HCT116 (cell line): ENCODE measurements around the gene FAIM2. TPM values are rescaled to one million over a fixed set of nuclear protein-coding genes. Genes with fewer than 3 reads are reported as not detected.

Experiments used
- ATAC-seq: fragments of 200-7000 bp; cut with Tn5 transposase; 2 replicates; pipeline ENCODE4 v1.9.1; 2020; ENCODE audit warnings: mild to moderate bottlenecking, moderate library complexity
- BruUV-seq: library from RNA; stranded (reverse); fragments of 400-500 nt; replicated peaks from 2 replicates; lab custom pipeline; 2021; lab: Mats Ljungman, UMichigan
- CTCF ChIA-PET: fragments of 300-600 bp; sonication (Branson Sonifier 250); formaldehyde crosslinking; loops from one replicate; lab custom pipeline; 2021; ENCODE audit warnings: antibody characterized with exemption; lab: Charles Lee
- POLR2A ChIA-PET: fragments of 300-600, 350-600 bp; sonication (Branson Sonifier 250); formaldehyde crosslinking; loops from one replicate; lab custom pipeline; 2021; ENCODE audit warnings: antibody characterized with exemption; lab: Charles Lee
- RAD21 ChIA-PET, 2 experiments: fragments of 300-600 bp; sonication (Branson Sonifier 250); formaldehyde crosslinking; loops; one replicate each; lab custom pipeline; 2023; ENCODE audit warnings: low total read pairs in 2 of 2; ENCODE audit not compliant: uncharacterized antibody in 2 of 2, unreplicated experiment in 2 of 2, low non-redundant PET in 1 of 2; lab: Charles Lee
- DNase-seq: peaks from one replicate; pipeline ENCODE4 v3.0.0-alpha.2; 2010; ENCODE audit warnings: low read depth, low spot score
- H2AFZ ChIP-seq: fragments of 200-600 bp; shearing (Covaris generic), sonication (generic); 2 replicates; pipeline ENCODE4 v1.6.1; 2017; ENCODE audit warnings: low read depth, mixed run types, mixed read lengths, antibody characterized with exemption, low read length; ENCODE audit not compliant: poor library complexity, severe bottlenecking
- H3K27ac ChIP-seq: 2 replicates; pipeline ENCODE4 v1.5.1; 2012; ENCODE audit warnings: low read depth, low read length
- H3K27me3 ChIP-seq: fragments of 200-600 bp; sonication (generic); 2 replicates; pipeline ENCODE4 v1.6.1; 2016; ENCODE audit warnings: mixed run types, low read length, mixed read lengths; ENCODE audit not compliant: insufficient read depth
- H3K36me3 ChIP-seq, 2 experiments: fragments of 200-500 bp in 1 of 2; fragments of 200-600 bp in 1 of 2; sonication (Bioruptor generic) in 1 of 2; sonication (generic) in 1 of 2; 2 replicates each; pipeline versions ENCODE4 v1.5.1 to v1.6.1; 2014 to 2016; ENCODE audit warnings: low read length in 2 of 2, inconsistent platforms in 1 of 2, mixed read lengths in 1 of 2, mixed run types in 1 of 2; ENCODE audit not compliant: insufficient read depth in 2 of 2, control insufficient read depth in 1 of 2
- H3K4me1 ChIP-seq, 2 experiments: fragments of 200-600 bp in 1 of 2; sonication (generic) in 1 of 2; 2 replicates each; pipeline versions ENCODE4 v1.5.1 to v1.6.1; 2012 to 2017; ENCODE audit warnings: low read length in 2 of 2, inconsistent platforms in 1 of 2, mild to moderate bottlenecking in 1 of 2, mixed read lengths in 1 of 2, mixed run types in 1 of 2, moderate library complexity in 1 of 2; ENCODE audit not compliant: insufficient read depth in 2 of 2, control insufficient read depth in 1 of 2
- H3K4me2 ChIP-seq: fragments of 200-600 bp; sonication (generic); 2 replicates; pipeline ENCODE4 v1.6.1; 2017; ENCODE audit warnings: mixed run types, low read length, mixed read lengths
- H3K4me3 ChIP-seq, 2 experiments: fragments of 200-600 bp in 1 of 2; sonication (generic) in 1 of 2; replicated peaks in 1 of 2; 2 replicates each; pipeline ENCODE4 v1.5.1; 2011 to 2016; ENCODE audit warnings: low read length in 2 of 2, control low read depth in 1 of 2, low read depth in 1 of 2, mild to moderate bottlenecking in 1 of 2, mixed read lengths in 1 of 2, mixed run types in 1 of 2
- H3K79me2 ChIP-seq: fragments of 200-600 bp; sonication (generic); 2 replicates; pipeline ENCODE4 v1.6.1; 2017; ENCODE audit warnings: mild to moderate bottlenecking, mixed run types, low read length, moderate library complexity, mixed read lengths; ENCODE audit not compliant: insufficient read depth
- H3K9ac ChIP-seq: fragments of 200-600 bp; sonication (generic); 2 replicates; pipeline ENCODE4 v1.6.1; 2016; ENCODE audit warnings: low read length, mixed read lengths
- H3K9me2 ChIP-seq: fragments of 200-600 bp; sonication (generic), shearing (Covaris generic); 2 replicates; pipeline ENCODE4 v1.6.1; 2017; ENCODE audit warnings: mixed run types, mild to moderate bottlenecking, moderate library complexity; ENCODE audit not compliant: insufficient read depth
- H3K9me3 ChIP-seq, 2 experiments: fragments of 200-500 bp in 1 of 2; fragments of 200-600 bp in 1 of 2; sonication (Bioruptor generic) in 1 of 2; sonication (generic) in 1 of 2; 2 replicates each; pipeline ENCODE4 v1.6.1; 2014 to 2017; ENCODE audit warnings: low read length in 2 of 2, mixed read lengths in 2 of 2, inconsistent platforms in 1 of 2, low read depth in 1 of 2, mild to moderate bottlenecking in 1 of 2, mixed run types in 1 of 2, moderate library complexity in 1 of 2; ENCODE audit not compliant: control insufficient read depth in 1 of 2, insufficient read depth in 1 of 2
- H4K20me1 ChIP-seq: fragments of 200-600 bp; sonication (generic), shearing (Covaris generic); 2 replicates; pipeline ENCODE4 v1.6.1; 2017; ENCODE audit warnings: mixed run types, mild to moderate bottlenecking, moderate library complexity; ENCODE audit not compliant: insufficient read depth
- CEBPB ChIP-seq: IDR thresholded peaks from 2 replicates; pipeline ENCODE4 v1.6.1; 2012; ENCODE audit warnings: low read depth
- POLR2AphosphoS5 ChIP-seq: IDR thresholded peaks from 2 replicates; pipeline ENCODE4 v1.6.1; 2011; ENCODE audit warnings: mild to moderate bottlenecking, low read depth, low read length, moderate library complexity
- RAD21 ChIP-seq: IDR thresholded peaks from 2 replicates; pipeline ENCODE4 v1.6.1; 2012; ENCODE audit warnings: low read depth, mild to moderate bottlenecking
- REST ChIP-seq: IDR thresholded peaks from 2 replicates; pipeline ENCODE4 v1.6.1; 2012; ENCODE audit warnings: low read depth
- SP1 ChIP-seq: IDR thresholded peaks from 2 replicates; pipeline ENCODE4 v1.6.1; 2012; ENCODE audit warnings: low read depth
- ZBTB33 ChIP-seq: IDR thresholded peaks from 2 replicates; pipeline ENCODE4 v1.6.1; 2011; ENCODE audit warnings: mild to moderate bottlenecking, low read length, moderate library complexity; ENCODE audit not compliant: insufficient replicate concordance; ENCODE audit errors: extremely low read depth
- ZFX ChIP-seq: fragments of 450-650 bp; IDR thresholded peaks from 2 replicates; pipeline ENCODE4 v1.6.1; 2017
- intact Hi-C: fragments of 100-400 bp; cut with micrococcal nuclease; formaldehyde crosslinking; loops from 2 replicates; pipeline ENCODE4 v1.10.0; 2022
- total RNA-seq: library from RNA; stranded (reverse); gene quantifications from one replicate; pipeline ENCODE4 v1.2.1, GENCODE V29; 2021; ENCODE audit not compliant: unreplicated experiment

FAIM2 gene
- total RNA-seq, 1 experiment from 2014 or later = not detected

- CTCF ChIA-PET = interaction anchor here (8.3 kb wide), 1 partner anchor 8 kb away, joined by 44 read pairs; no protein-coding TSS in a partner anchor
- intact Hi-C loops = no loop called here
- no peaks in the 10 kb centered on the region for H3K27me3 ChIP-seq
- H3K4me2 ChIP-seq = no peak overlapping the region
- no peak overlapping the region for H2AFZ ChIP-seq
- H3K79me2 ChIP-seq = no peaks in the 10 kb centered on the region
- no peak overlapping the region for H3K27ac ChIP-seq
- no peaks in the 10 kb centered on the region; a peak in 2 of 4 replicates for H3K4me1 ChIP-seq
- ATAC-seq = peak; percentile 25; the same call in 1 of the 2 replicates
- no peak for TF ChIP-seq ZFX
- no peak for TF ChIP-seq POLR2AphosphoS5
- no peak for TF ChIP-seq SP1
- TF ChIP-seq REST = no peak
- TF ChIP-seq ZBTB33 = no peak
- TF ChIP-seq CEBPB = no peak
- no peak for TF ChIP-seq RAD21
- TF ChIP-seq, all 23 proteins: peak for 0
- no peaks in the 10 kb centered on the region for H3K36me3 ChIP-seq
- H3K9me3 ChIP-seq = no peaks in the 10 kb centered on the region
- POLR2A ChIA-PET = no interaction called here
- RAD21 ChIA-PET = no interaction called here
- DNase-seq = no peak
- no peak overlapping the region for H3K4me3 ChIP-seq
- no peaks in the 10 kb centered on the region for H3K9me2 ChIP-seq
- no peak overlapping the region for H3K9ac ChIP-seq
- H4K20me1 ChIP-seq = no peaks in the 10 kb centered on the region
- BruUV-seq = no TSS peak
Measured at GRCh38 chr12:49937639-49938300, 34.1 kb upstream of the FAIM2 start.
